IMR-90 (cell line): ENCODE data around the gene KMT5C. TPM values are rescaled to one million over a fixed set of nuclear protein-coding genes. Genes with fewer than 3 reads are reported as not detected.

Source experiments
- ATAC-seq: fragments of 200-7000 bp; cut with Tn5 transposase; 2 replicates; pipeline ENCODE4 v1.9.1; 2020; ENCODE audit warnings: low read depth, mild to moderate bottlenecking, moderate library complexity
- BruUV-seq: library from RNA; stranded (reverse); fragments of 400-500 nt; replicated peaks from 2 replicates; lab custom pipeline; 2021; lab: Mats Ljungman, UMichigan
- CTCF ChIA-PET: fragments of 300-600 bp; formaldehyde crosslinking; extraction: SDS; loops from one replicate; lab custom pipeline; 2021; ENCODE audit warnings: antibody characterized with exemption; lab: Yijun Ruan, JAX
- POLR2A ChIA-PET: fragments of 300-600 bp; sonication (Branson Sonifier 250); formaldehyde crosslinking; loops from one replicate; lab custom pipeline; 2022; ENCODE audit warnings: antibody characterized with exemption; ENCODE audit not compliant: unreplicated experiment; lab: Charles Lee
- DNase-seq: peaks from one replicate; pipeline ENCODE4 v3.0.0; 2013
- H2AFZ ChIP-seq: replicated peaks from 2 replicates; pipeline ENCODE3; 2013; ENCODE audit warnings: low read length, mild to moderate bottlenecking; ENCODE audit not compliant: poor library complexity
- H2AK5ac ChIP-seq: 2 replicates; pipeline ENCODE4 v1.6.1; 2013; ENCODE audit warnings: low read depth, low read length, inconsistent platforms
- H2AK9ac ChIP-seq: replicated peaks from 2 replicates; pipeline ENCODE3; 2013; ENCODE audit warnings: mild to moderate bottlenecking, low read depth, low read length, moderate library complexity; ENCODE audit not compliant: poor library complexity
- H2BK120ac ChIP-seq: 2 replicates; pipeline ENCODE4 v1.6.1; 2013; ENCODE audit warnings: low read depth, low read length, inconsistent platforms
- H2BK15ac ChIP-seq: 3 replicates; pipeline ENCODE4 v1.6.1; 2013; ENCODE audit warnings: low read depth, low read length, inconsistent platforms
- H2BK20ac ChIP-seq: 2 replicates; pipeline ENCODE4 v1.6.1; 2013; ENCODE audit warnings: low read depth, mild to moderate bottlenecking, inconsistent platforms, low read length, moderate library complexity
- H2BK5ac ChIP-seq: 2 replicates; pipeline ENCODE4 v1.6.1; 2013; ENCODE audit warnings: mild to moderate bottlenecking, low read depth, low read length, inconsistent platforms; ENCODE audit not compliant: poor library complexity, severe bottlenecking
- H3K14ac ChIP-seq: replicated peaks from 2 replicates; pipeline ENCODE4 v1.6.1; 2013; ENCODE audit warnings: low read depth, low read length, inconsistent platforms
- H3K18ac ChIP-seq: 2 replicates; pipeline ENCODE4 v1.6.1; 2013; ENCODE audit warnings: low read depth, low read length, control low read depth
- H3K23ac ChIP-seq: 2 replicates; pipeline ENCODE4 v1.6.1; 2013; ENCODE audit warnings: low read depth, low read length, inconsistent platforms
- H3K27ac ChIP-seq: 2 replicates; pipeline ENCODE4 v1.5.1; 2013; ENCODE audit warnings: mild to moderate bottlenecking, control low read depth, low read length; ENCODE audit not compliant: insufficient read depth
- H3K27me3 ChIP-seq: 2 replicates; pipeline ENCODE4 v1.6.1; 2013; ENCODE audit warnings: low read length; ENCODE audit not compliant: control insufficient read depth, insufficient read depth
- H3K36me3 ChIP-seq: 2 replicates; pipeline ENCODE4 v1.6.1; 2013; ENCODE audit warnings: low read length, mixed read lengths; ENCODE audit not compliant: control insufficient read depth, insufficient read depth
- H3K4ac ChIP-seq: 2 replicates; pipeline ENCODE4 v1.6.1; 2013; ENCODE audit warnings: low read depth, low read length, inconsistent platforms
- H3K4me1 ChIP-seq: 2 replicates; pipeline ENCODE4 v1.6.1; 2013; ENCODE audit warnings: low read length, mixed read lengths; ENCODE audit not compliant: control insufficient read depth, insufficient read depth
- H3K4me2 ChIP-seq: 2 replicates; pipeline ENCODE4 v1.6.1; 2013; ENCODE audit warnings: low read depth, mild to moderate bottlenecking, control low read depth, low read length, moderate library complexity
- H3K4me3 ChIP-seq: 2 replicates; pipeline ENCODE4 v1.5.1; 2013; ENCODE audit warnings: low read depth, mild to moderate bottlenecking, control low read depth, low read length, moderate library complexity; ENCODE audit not compliant: insufficient read depth
- H3K56ac ChIP-seq: 2 replicates; pipeline ENCODE4 v1.6.1; 2013; ENCODE audit warnings: low read length, inconsistent platforms; ENCODE audit not compliant: insufficient read depth; ENCODE audit errors: extremely low read depth
- H3K79me1 ChIP-seq, 2 experiments: 2 replicates each; pipeline ENCODE4 v1.6.1; 2013; ENCODE audit warnings: low read length in 2 of 2, inconsistent platforms in 1 of 2, low read depth in 1 of 2
- H3K9ac ChIP-seq: 2 replicates; pipeline ENCODE4 v1.6.1; 2013; ENCODE audit warnings: low read depth, low read length, control low read depth
- H3K9me1 ChIP-seq: 2 replicates; pipeline ENCODE4 v1.6.1; 2013; ENCODE audit warnings: low read length, inconsistent platforms; ENCODE audit not compliant: insufficient read depth
- H3K9me3 ChIP-seq: 2 replicates; pipeline ENCODE4 v1.6.1; 2013; ENCODE audit warnings: low read length; ENCODE audit not compliant: control insufficient read depth, insufficient read depth
- H4K20me1 ChIP-seq: 2 replicates; pipeline ENCODE4 v1.6.1; 2013; ENCODE audit warnings: low read length, inconsistent platforms; ENCODE audit not compliant: insufficient read depth
- H4K5ac ChIP-seq: 2 replicates; pipeline ENCODE4 v1.6.1; 2013; ENCODE audit warnings: mild to moderate bottlenecking, low read depth, low read length, control low read depth
- H4K8ac ChIP-seq, 2 experiments: 2 replicates each; pipeline ENCODE4 v1.6.1; 2013; ENCODE audit warnings: low read depth in 2 of 2, low read length in 2 of 2, control low read depth in 1 of 2, inconsistent platforms in 1 of 2
- H4K91ac ChIP-seq: 2 replicates; pipeline ENCODE4 v1.6.1; 2013; ENCODE audit warnings: low read depth, low read length, inconsistent platforms; ENCODE audit not compliant: insufficient read depth
- BHLHE40 ChIP-seq: fragments of 150-350 bp; IDR thresholded peaks from 2 replicates; pipeline ENCODE4 v1.6.1; 2016; ENCODE audit warnings: mild to moderate bottlenecking, low read depth, low read length
- CHD1 ChIP-seq: IDR thresholded peaks from 2 replicates; pipeline ENCODE4 v1.6.1; 2012; ENCODE audit warnings: low read depth, low read length, improper control_type of control experiment
- FOS ChIP-seq: fragments of 150-350 bp; IDR thresholded peaks from 2 replicates; pipeline ENCODE4 v1.6.1; 2016; ENCODE audit warnings: low read depth, low read length
- MAZ ChIP-seq: IDR thresholded peaks from 2 replicates; pipeline ENCODE4 v1.6.1; 2012; ENCODE audit warnings: low read depth, mild to moderate bottlenecking, low read length, improper control_type of control experiment, moderate library complexity, borderline replicate concordance
- POLR2A ChIP-seq: IDR thresholded peaks from 2 replicates; pipeline ENCODE4 v1.6.1; 2012; ENCODE audit warnings: mild to moderate bottlenecking, low read depth, low read length
- RFX5 ChIP-seq: IDR thresholded peaks from 2 replicates; pipeline ENCODE4 v1.8.0; 2012; ENCODE audit warnings: low read depth, mild to moderate bottlenecking, low read length, moderate library complexity
- SMC3 ChIP-seq: fragments of 150-350 bp; IDR thresholded peaks from 2 replicates; pipeline ENCODE4 v1.6.1; 2016; ENCODE audit warnings: low read depth, mild to moderate bottlenecking, antibody characterized with exemption, low read length, moderate library complexity
- WGBS, 2 experiments: methylation state at CpG; one replicate each; pipeline versions ENCODE4 v1.1.5 to v1.1.7; 2013; ENCODE audit warnings: missing lambda C conversion rate in 2 of 2; ENCODE audit not compliant: insufficient read length in 1 of 2; ENCODE audit errors: extremely low coverage in 2 of 2; 5-methylcytosine and 5-hydroxymethylcytosine counted together
- dilution Hi-C: fragments of 300-500 bp; cut with HindIII; formaldehyde crosslinking; loops from one replicate; pipeline ENCODE4 v1.14.3; 2018; ENCODE audit warnings: low sequenced_read_pairs; ENCODE audit not compliant: unreplicated experiment
- in situ Hi-C: fragments of 300-500 bp; cut with MboI; formaldehyde crosslinking; loops from 3 replicates; pipeline ENCODE4 v1.14.3; 2019; ENCODE audit warnings: low sequenced_read_pairs, inconsistent platforms, mixed read lengths
- intact Hi-C: fragments of 100-400 bp; cut with micrococcal nuclease; formaldehyde crosslinking; loops from 2 replicates; pipeline ENCODE4 v1.10.0; 2022
- polyA plus RNA-seq, 3 experiments: library from polyadenylated mRNA; depleted of rRNA; stranded (reverse); fragments of >200 nt; gene quantifications; 2 replicates each; pipeline ENCODE4 v1.2.3, GENCODE V29; 2012; ENCODE audit warnings: low replicate concordance in 1 of 3
- total RNA-seq: library from RNA; depleted of rRNA; stranded (reverse); fragments of >200 nt; gene quantifications from 2 replicates; pipeline ENCODE4 v1.2.3, GENCODE V29; 2012
- TF ChIP-seq, protein P1 (sequence below): conservative IDR thresholded peaks from 2 replicates; pipeline ENCODE4 v1.5.1; 2012; ENCODE audit warnings: mild to moderate bottlenecking, low read depth, low read length, improper control_type of control experiment
- TF ChIP-seq, protein P2 (sequence below): fragments of 150-350 bp; IDR thresholded peaks from 2 replicates; pipeline ENCODE4 v1.6.1; 2017; ENCODE audit warnings: mild to moderate bottlenecking, antibody characterized with exemption, low read length, low read depth
- TF ChIP-seq, protein P3 (sequence below): fragments of 150-350 bp; IDR thresholded peaks from 2 replicates; pipeline ENCODE4 v1.6.1; 2016; ENCODE audit warnings: low read depth, mild to moderate bottlenecking, low read length, moderate library complexity, borderline replicate concordance

The KMT5C gene
- total and polyA plus RNA-seq, 2 of the 4 experiments (the other 2 are of a cell fraction), result 1.8 to 5.9 TPM

DNA sequence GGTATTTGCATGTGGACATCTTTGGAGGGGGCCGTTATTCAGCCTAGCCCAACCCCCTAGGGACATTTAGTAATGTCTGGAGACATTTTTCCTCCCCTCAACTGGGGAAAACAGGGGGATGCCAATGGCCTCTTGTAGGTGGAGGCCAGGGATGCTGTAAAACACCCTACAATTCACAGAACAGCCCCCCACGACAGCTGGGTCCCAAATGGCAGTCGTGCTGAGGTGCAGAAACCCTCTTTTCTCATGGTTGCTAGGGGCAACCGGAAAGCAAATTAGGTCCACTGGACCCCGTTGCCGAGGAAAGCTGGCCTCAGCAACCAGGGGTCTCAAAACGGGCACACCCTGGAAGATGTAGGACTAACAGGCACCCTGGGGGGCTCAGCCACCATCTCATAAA lies 29.2 kb upstream of the KMT5C start:
- Histone ChIP-seq H3K4me1 (no peaks in the 10 kb centered on the region; the same call in 1 of the 2 replicates), H3K23ac (no peak overlapping the region), H3K14ac (no peak overlapping the region), H3K27me3 (no peaks in the 10 kb centered on the region), H3K27ac (no peak overlapping the region), H4K8ac (no peak overlapping the region), H2BK15ac (no peak overlapping the region), H3K4me2 (no peak overlapping the region), H2AK5ac (no peak overlapping the region), H3K9ac (no peak overlapping the region), H3K36me3 (peaks cover 29% of the 10 kb centered on the region), H3K56ac (no peak overlapping the region), H3K18ac (no peak overlapping the region), H4K20me1 (no peaks in the 10 kb centered on the region), H3K4ac (no peak overlapping the region), H2AFZ (no peak overlapping the region), H3K9me3 (no peaks in the 10 kb centered on the region; the same call in 1 of the 2 replicates), H2AK9ac (no peak overlapping the region), H2BK120ac (no peak overlapping the region), H4K5ac (no peak overlapping the region), H3K79me1 (no peaks in the 10 kb centered on the region), H2BK5ac (no peak overlapping the region), H2BK20ac (no peak overlapping the region), H3K9me1 (no peaks in the 10 kb centered on the region), H3K4me3 (no peak overlapping the region), H4K91ac (no peak overlapping the region)
- POLR2A ChIA-PET, result no interaction called here
- WGBS, 2 experiments, result 60% methylated on average over 1 of the region's 7 CpGs; no CpG with 5 or more reads in 1 of the 2 experiments
- BruUV-seq, result no TSS peak
- in situ Hi-C loops, result no loop called here
- no peak for DNase-seq
- TF ChIP-seq, protein P1, sequence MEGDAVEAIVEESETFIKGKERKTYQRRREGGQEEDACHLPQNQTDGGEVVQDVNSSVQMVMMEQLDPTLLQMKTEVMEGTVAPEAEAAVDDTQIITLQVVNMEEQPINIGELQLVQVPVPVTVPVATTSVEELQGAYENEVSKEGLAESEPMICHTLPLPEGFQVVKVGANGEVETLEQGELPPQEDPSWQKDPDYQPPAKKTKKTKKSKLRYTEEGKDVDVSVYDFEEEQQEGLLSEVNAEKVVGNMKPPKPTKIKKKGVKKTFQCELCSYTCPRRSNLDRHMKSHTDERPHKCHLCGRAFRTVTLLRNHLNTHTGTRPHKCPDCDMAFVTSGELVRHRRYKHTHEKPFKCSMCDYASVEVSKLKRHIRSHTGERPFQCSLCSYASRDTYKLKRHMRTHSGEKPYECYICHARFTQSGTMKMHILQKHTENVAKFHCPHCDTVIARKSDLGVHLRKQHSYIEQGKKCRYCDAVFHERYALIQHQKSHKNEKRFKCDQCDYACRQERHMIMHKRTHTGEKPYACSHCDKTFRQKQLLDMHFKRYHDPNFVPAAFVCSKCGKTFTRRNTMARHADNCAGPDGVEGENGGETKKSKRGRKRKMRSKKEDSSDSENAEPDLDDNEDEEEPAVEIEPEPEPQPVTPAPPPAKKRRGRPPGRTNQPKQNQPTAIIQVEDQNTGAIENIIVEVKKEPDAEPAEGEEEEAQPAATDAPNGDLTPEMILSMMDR, result no peak
- no peak for TF ChIP-seq POLR2A
- no peak for TF ChIP-seq SMC3
- no peak for TF ChIP-seq BHLHE40
- TF ChIP-seq MAZ, result no peak
- TF ChIP-seq, protein P2, sequence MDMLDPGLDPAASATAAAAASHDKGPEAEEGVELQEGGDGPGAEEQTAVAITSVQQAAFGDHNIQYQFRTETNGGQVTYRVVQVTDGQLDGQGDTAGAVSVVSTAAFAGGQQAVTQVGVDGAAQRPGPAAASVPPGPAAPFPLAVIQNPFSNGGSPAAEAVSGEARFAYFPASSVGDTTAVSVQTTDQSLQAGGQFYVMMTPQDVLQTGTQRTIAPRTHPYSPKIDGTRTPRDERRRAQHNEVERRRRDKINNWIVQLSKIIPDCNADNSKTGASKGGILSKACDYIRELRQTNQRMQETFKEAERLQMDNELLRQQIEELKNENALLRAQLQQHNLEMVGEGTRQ, result no peak
- no peak for TF ChIP-seq RFX5
- TF ChIP-seq, protein P3, sequence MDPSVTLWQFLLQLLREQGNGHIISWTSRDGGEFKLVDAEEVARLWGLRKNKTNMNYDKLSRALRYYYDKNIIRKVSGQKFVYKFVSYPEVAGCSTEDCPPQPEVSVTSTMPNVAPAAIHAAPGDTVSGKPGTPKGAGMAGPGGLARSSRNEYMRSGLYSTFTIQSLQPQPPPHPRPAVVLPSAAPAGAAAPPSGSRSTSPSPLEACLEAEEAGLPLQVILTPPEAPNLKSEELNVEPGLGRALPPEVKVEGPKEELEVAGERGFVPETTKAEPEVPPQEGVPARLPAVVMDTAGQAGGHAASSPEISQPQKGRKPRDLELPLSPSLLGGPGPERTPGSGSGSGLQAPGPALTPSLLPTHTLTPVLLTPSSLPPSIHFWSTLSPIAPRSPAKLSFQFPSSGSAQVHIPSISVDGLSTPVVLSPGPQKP, result no peak
- TF ChIP-seq FOS, result no peak
- no peak for TF ChIP-seq CHD1
- ATAC-seq, result no peak
- intact Hi-C loops, result no loop called here
- CTCF ChIA-PET, result no interaction called here
- dilution Hi-C loops, result no loop called here
